Skeletal muscle satellite cell (primary cell): Measurements from ENCODE around the gene C2CD4C.
"Not testable (repeated sequence)": the region's sequence is repeated elsewhere in the genome, so short reads cannot be mapped to it uniquely, and the experiment has no call there.

Source experiments
- H3K27me3 ChIP-seq: 2 replicates; pipeline ENCODE4 v1.7.0; 2013; ENCODE audit warnings: low read length; ENCODE audit not compliant: control insufficient read depth, insufficient read depth
- H3K36me3 ChIP-seq: 2 replicates; pipeline ENCODE4 v1.7.0; 2013; ENCODE audit warnings: mild to moderate bottlenecking, control low read depth, low read length; ENCODE audit not compliant: insufficient read depth
- H3K4me1 ChIP-seq: 2 replicates; pipeline ENCODE4 v1.7.0; 2013; ENCODE audit warnings: low read length; ENCODE audit not compliant: control insufficient read depth, insufficient read depth
- H3K4me2 ChIP-seq: 2 replicates; pipeline ENCODE4 v1.7.0; 2013; ENCODE audit warnings: mild to moderate bottlenecking, low read length
- H3K4me3 ChIP-seq: 2 replicates; pipeline ENCODE4 v1.7.0; 2013; ENCODE audit warnings: low read length
- H3K9ac ChIP-seq: 2 replicates; pipeline ENCODE4 v1.7.0; 2013; ENCODE audit warnings: mild to moderate bottlenecking, low read depth, low read length, moderate library complexity
- H3K9me3 ChIP-seq: replicated peaks from 2 replicates; pipeline ENCODE4 v1.7.0; 2013; ENCODE audit warnings: mild to moderate bottlenecking, control low read depth, low read length

The C2CD4C gene

GRCh38 chr19:383922-384798 is 24.8 kb downstream of the C2CD4C start:
- no peak overlapping the region for H3K4me2 ChIP-seq
- H3K9ac ChIP-seq: no peak overlapping the region
- peaks cover 14% of the 10 kb centered on the region for H3K27me3 ChIP-seq
- peaks cover 8% of the 10 kb centered on the region for H3K4me1 ChIP-seq
- H3K9me3 ChIP-seq: no peaks in the 10 kb centered on the region
- no peak overlapping the region for H3K4me3 ChIP-seq
- no peaks in the 10 kb centered on the region for H3K36me3 ChIP-seq

GRCh38 chr19:383040-383439 is 25.9 kb downstream of the C2CD4C start:
- Histone ChIP-seq H3K36me3 (no peaks in the 10 kb centered on the region), H3K4me2 (no peak overlapping the region), H3K4me1 (peaks cover 8% of the 10 kb centered on the region), H3K4me3 (no peak overlapping the region), H3K27me3 (peaks cover 14% of the 10 kb centered on the region), H3K9ac (no peak overlapping the region), H3K9me3 (no peaks in the 10 kb centered on the region)

GRCh38 chr19:382578-382977 is 26.4 kb downstream of the C2CD4C start:
- not testable (repeated sequence) for H3K4me3 ChIP-seq, H3K9me3 ChIP-seq, H3K4me1 ChIP-seq, H3K36me3 ChIP-seq, H3K9ac ChIP-seq, H3K4me2 ChIP-seq
- peaks cover 14% of the 10 kb centered on the region for H3K27me3 ChIP-seq

GRCh38 chr19:381901-382300 is 27.0 kb downstream of the C2CD4C start:
- H3K4me2 ChIP-seq, H3K9me3 ChIP-seq, H3K36me3 ChIP-seq, H3K9ac ChIP-seq, H3K4me3 ChIP-seq, H3K4me1 ChIP-seq: not testable (repeated sequence)
- H3K27me3 ChIP-seq: peaks cover 14% of the 10 kb centered on the region

GRCh38 chr19:380618-381219 is 28.2 kb downstream of the C2CD4C start:
- peaks cover 14% of the 10 kb centered on the region for H3K27me3 ChIP-seq
- H3K36me3 ChIP-seq, H3K4me2 ChIP-seq, H3K4me1 ChIP-seq, H3K4me3 ChIP-seq, H3K9me3 ChIP-seq, H3K9ac ChIP-seq: not testable (repeated sequence)

- no peak overlapping the region for H3K4me2 ChIP-seq
- no peak overlapping the region for H3K9ac ChIP-seq
- H3K4me1 ChIP-seq: peaks cover 8% of the 10 kb centered on the region
- H3K9me3 ChIP-seq: no peaks in the 10 kb centered on the region
- H3K4me3 ChIP-seq: no peak overlapping the region
- H3K36me3 ChIP-seq: no peaks in the 10 kb centered on the region
- H3K27me3 ChIP-seq: peaks cover 19% of the 10 kb centered on the region
Observed at GRCh38 chr19:379796-380195, 29.2 kb downstream of the C2CD4C start.

GRCh38 chr19:378706-379105 is 30.2 kb downstream of the C2CD4C start:
- Histone ChIP-seq H3K9ac (no peak overlapping the region), H3K27me3 (peaks cover 22% of the 10 kb centered on the region), H3K4me1 (peaks cover 8% of the 10 kb centered on the region), H3K4me3 (no peak overlapping the region), H3K9me3 (no peaks in the 10 kb centered on the region), H3K4me2 (no peak overlapping the region), H3K36me3 (no peaks in the 10 kb centered on the region)

- Histone ChIP-seq H3K27me3 (peaks cover 23% of the 10 kb centered on the region), H3K4me1 (peaks cover 6% of the 10 kb centered on the region), H3K9ac (no peak overlapping the region), H3K4me2 (no peak overlapping the region), H3K36me3 (no peaks in the 10 kb centered on the region), H3K9me3 (no peaks in the 10 kb centered on the region), H3K4me3 (no peak overlapping the region)
Observed at GRCh38 chr19:377801-378581, 31.0 kb downstream of the C2CD4C start.

- H3K27me3 ChIP-seq: peaks cover 42% of the 10 kb centered on the region
- no peaks in the 10 kb centered on the region for H3K36me3 ChIP-seq
- no peak overlapping the region for H3K4me3 ChIP-seq
- peaks cover 12% of the 10 kb centered on the region for H3K4me1 ChIP-seq
- no peak overlapping the region for H3K4me2 ChIP-seq
- no peaks in the 10 kb centered on the region for H3K9me3 ChIP-seq
- H3K9ac ChIP-seq: no peak overlapping the region
Observed at GRCh38 chr19:376111-376470, 32.9 kb downstream of the C2CD4C start.

GRCh38 chr19:375395-376110 is 33.4 kb downstream of the C2CD4C start:
- Histone ChIP-seq H3K9me3 (no peaks in the 10 kb centered on the region), H3K9ac (no peak overlapping the region), H3K27me3 (peaks cover 46% of the 10 kb centered on the region)

GRCh38 chr19:374886-375235 is 34.1 kb downstream of the C2CD4C start:
- Histone ChIP-seq H3K9ac (no peak overlapping the region), H3K4me3 (no peak overlapping the region), H3K36me3 (no peaks in the 10 kb centered on the region), H3K4me1 (peaks cover 12% of the 10 kb centered on the region), H3K4me2 (no peak overlapping the region), H3K27me3 (peaks cover 46% of the 10 kb centered on the region), H3K9me3 (no peaks in the 10 kb centered on the region)

More at GRCh38 chr19:375395-376110, 33.4 kb downstream of the C2CD4C start:
- Histone ChIP-seq H3K36me3 (no peaks in the 10 kb centered on the region), H3K4me3 (no peak overlapping the region), H3K4me1 (peaks cover 12% of the 10 kb centered on the region), H3K4me2 (no peak overlapping the region)
